GM10266 (cell line): ENCODE results near the gene ZFAND2B.
A peak's percentile ranks its signal among the peaks of the same experiment; 100 is the strongest.

Experiments used
- DNase-seq: peaks from one replicate; pipeline ENCODE4 v3.0.0; 2012; ENCODE audit errors: extremely low spot score
- CTCF ChIP-seq: IDR thresholded peaks from 2 replicates; pipeline ENCODE4 v1.5.1; 2012; ENCODE audit warnings: mild to moderate bottlenecking, low read depth; ENCODE audit not compliant: control insufficient read depth, insufficient read depth; ENCODE audit errors: missing control alignments

Gene ZFAND2B

GRCh38 chr2:219213486-219214071, 7.0 kb downstream of the ZFAND2B start:
- no peak for DNase-seq
- no peak for TF ChIP-seq CTCF

- no peak for DNase-seq
- no peak for TF ChIP-seq CTCF
Observed at GRCh38 chr2:219214141-219214540, 7.6 kb downstream of the ZFAND2B start.

GRCh38 chr2:219214786-219215185, 8.2 kb downstream of the ZFAND2B start:
- DNase-seq: no peak
- no peak for TF ChIP-seq CTCF

- TF ChIP-seq CTCF: no peak
- DNase-seq: no peak
Observed at GRCh38 chr2:219215871-219216534, 9.4 kb downstream of the ZFAND2B start.

GRCh38 chr2:219216535-219216915, 9.9 kb downstream of the ZFAND2B start:
- no peak for DNase-seq
- no peak for TF ChIP-seq CTCF

- no peak for TF ChIP-seq CTCF
- DNase-seq: peak; percentile 57
Observed at GRCh38 chr2:219218217-219218731, 11.7 kb downstream of the ZFAND2B start.
